HG03196 (cell line): Measurements from ENCODE around the gene TMEM167A.

Experiments
- ATAC-seq: cut with Tn5 transposase; IDR thresholded peaks from one replicate; pipeline ENCODE4 v1.9.1; 2021; ENCODE audit not compliant: unreplicated experiment

The TMEM167A gene

GRCh38 chr5:83076742-83077661 lies at the start of gene TMEM167A, which contains the start of gene XRCC4:
TMEM167A (minus strand) TSS chr5:83077394; CDS start chr5:83077323, 71 bp downstream.
XRCC4 (plus strand) TSS chr5:83077547; CDS start chr5:83104920, 27,373 bp downstream.
- ATAC-seq: peak; percentile 99

- ATAC-seq: no peak
Measured at GRCh38 chr5:83126501-83126900, 49.3 kb upstream of the TMEM167A start.

GRCh38 chr5:83125560-83125959 lies 48.4 kb upstream of the TMEM167A start:
- ATAC-seq: no peak

GRCh38 chr5:83124593-83124992 lies 47.4 kb upstream of the TMEM167A start:
- no peak for ATAC-seq

GRCh38 chr5:83118976-83119375 lies 41.8 kb upstream of the TMEM167A start:
- no peak for ATAC-seq

- ATAC-seq: no peak
Measured at GRCh38 chr5:83118471-83118870, 41.3 kb upstream of the TMEM167A start.

- no peak for ATAC-seq
Measured at GRCh38 chr5:83115816-83116215, 38.6 kb upstream of the TMEM167A start.

- no peak for ATAC-seq
Measured at GRCh38 chr5:83109380-83109779, 32.2 kb upstream of the TMEM167A start.

- ATAC-seq: no peak
Measured at GRCh38 chr5:83107692-83108420, 30.7 kb upstream of the TMEM167A start.

- no peak for ATAC-seq
Measured at GRCh38 chr5:83104021-83104420, 26.8 kb upstream of the TMEM167A start.

GRCh38 chr5:83102364-83102980 lies 25.3 kb upstream of the TMEM167A start:
- no peak for ATAC-seq

GRCh38 chr5:83101514-83101913 lies 24.3 kb upstream of the TMEM167A start:
- no peak for ATAC-seq

GRCh38 chr5:83099445-83099844 lies 22.3 kb upstream of the TMEM167A start:
- no peak for ATAC-seq

GRCh38 chr5:83099001-83099400 lies 21.8 kb upstream of the TMEM167A start:
- no peak for ATAC-seq

- no peak for ATAC-seq
Measured at GRCh38 chr5:83097689-83098231, 20.6 kb upstream of the TMEM167A start.

- ATAC-seq: no peak
Measured at GRCh38 chr5:83096660-83097339, 19.6 kb upstream of the TMEM167A start.

- no peak for ATAC-seq
Measured at GRCh38 chr5:83095957-83096539, 18.9 kb upstream of the TMEM167A start.

- no peak for ATAC-seq
Measured at GRCh38 chr5:83095163-83095956, 18.2 kb upstream of the TMEM167A start.

GRCh38 chr5:83093692-83094091 lies 16.5 kb upstream of the TMEM167A start:
- ATAC-seq: no peak
